Stimulated activated CD8-positive, alpha-beta memory T cell treated with anti-CD3 and anti-CD28 coated beads, Interleukin-7, amount 100 ng/mL, for 4 hours (primary cell): Measurements from ENCODE around the gene ST3GAL5.
A peak's percentile ranks its signal among the peaks of the same experiment; 100 is the strongest.
"Not testable (repeated sequence)": the region's sequence is repeated elsewhere in the genome, so short reads cannot be mapped to it uniquely, and the experiment has no call there.

Experiments used
- DNase-seq, 2 donors: peaks; one replicate each; pipeline ENCODE4 v3.0.0-alpha.2; 2020; ENCODE audit warnings: low read depth in 2 of 2

The ST3GAL5 gene

GRCh38 chr2:85888684-85889626 lies at the start of gene ST3GAL5:
Gene ST3GAL5, minus strand, starts transcription at chr2:85888990. Its CDS starts 85 bp downstream, at chr2:85888905.
- peak; percentile 86 to 94 for DNase-seq

- no peak for DNase-seq
These were observed 49.7 kb upstream of the ST3GAL5 start for GRCh38 chr2:85938456-85938855.

- DNase-seq, result no peak
These were observed 48.3 kb upstream of the ST3GAL5 start for GRCh38 chr2:85937069-85937439.

GRCh38 chr2:85936421-85937068 lies 47.8 kb upstream of the ST3GAL5 start:
- DNase-seq, result no peak

- DNase-seq, result no peak
These were observed 47.0 kb upstream of the ST3GAL5 start for GRCh38 chr2:85935746-85936208.

- no peak for DNase-seq
These were observed 46.5 kb upstream of the ST3GAL5 start for GRCh38 chr2:85935170-85935745.

GRCh38 chr2:85933753-85934594 lies 45.2 kb upstream of the ST3GAL5 start:
- no peak for DNase-seq

- DNase-seq, result not testable (repeated sequence)
These were observed 42.4 kb upstream of the ST3GAL5 start for GRCh38 chr2:85931151-85931550.

GRCh38 chr2:85930129-85931124 lies 41.6 kb upstream of the ST3GAL5 start:
- DNase-seq, result no peak

- no peak for DNase-seq
These were observed 40.6 kb upstream of the ST3GAL5 start for GRCh38 chr2:85929096-85930050.

- no peak for DNase-seq
These were observed 38.3 kb upstream of the ST3GAL5 start for GRCh38 chr2:85926931-85927661.

GRCh38 chr2:85926526-85926925 lies 37.7 kb upstream of the ST3GAL5 start:
- no peak for DNase-seq

GRCh38 chr2:85925216-85925671 lies 36.5 kb upstream of the ST3GAL5 start:
- DNase-seq, result no peak

- no peak for DNase-seq
These were observed 35.7 kb upstream of the ST3GAL5 start for GRCh38 chr2:85924522-85924921.

GRCh38 chr2:85922199-85922598 lies 33.4 kb upstream of the ST3GAL5 start:
- no peak for DNase-seq

GRCh38 chr2:85921659-85922058 lies 32.9 kb upstream of the ST3GAL5 start:
- no peak for DNase-seq

- no peak for DNase-seq
These were observed 32.2 kb upstream of the ST3GAL5 start for GRCh38 chr2:85920810-85921545.
